Suprapubic skin (tissue), 4 donors: ENCODE data around the gene FSIP1. TPM values are rescaled to one million over a fixed set of nuclear protein-coding genes. Genes with fewer than 3 reads are reported as not detected.

Source experiments
- DNase-seq, 2 donors: peaks; one replicate each; pipeline ENCODE4 v3.0.0-alpha.2; 2019; ENCODE audit warnings: low spot score in 2 of 2
- H3K27ac ChIP-seq: fragments of 200-600 bp; sonication (generic); one replicate; pipeline ENCODE4 v1.5.1; 2019
- H3K27me3 ChIP-seq: fragments of 200-600 bp; sonication (generic); one replicate; pipeline ENCODE4 v1.5.1; 2019
- H3K36me3 ChIP-seq: fragments of 200-600 bp; sonication (generic); one replicate; pipeline ENCODE4 v1.5.1; 2019
- H3K4me1 ChIP-seq: fragments of 200-600 bp; sonication (generic); one replicate; pipeline ENCODE4 v1.5.1; 2019
- H3K4me3 ChIP-seq: fragments of 200-600 bp; sonication (generic); one replicate; pipeline ENCODE4 v1.5.1; 2019; ENCODE audit warnings: mild to moderate bottlenecking
- H3K9me3 ChIP-seq: fragments of 200-600 bp; sonication (generic); one replicate; pipeline ENCODE4 v1.5.1; 2019
- CTCF ChIP-seq, 2 donors: fragments of 200-600 bp in 1 of 2; fragments of 450-650 bp in 1 of 2; sonication (generic) in 1 of 2; IDR thresholded peaks; one replicate each; pipeline ENCODE4 v1.5.1; 2016 to 2019; ENCODE audit warnings: antibody characterized with exemption in 2 of 2, mild to moderate bottlenecking in 1 of 2, moderate library complexity in 1 of 2
- EP300 ChIP-seq: sonication (generic); formaldehyde crosslinking; IDR thresholded peaks from one replicate; pipeline ENCODE4 v1.6.1; 2017; ENCODE audit warnings: antibody characterized with exemption
- POLR2A ChIP-seq, 2 donors: fragments of 450-650 bp; IDR thresholded peaks; one replicate each; pipeline ENCODE4 v1.6.1; 2017; ENCODE audit warnings: antibody characterized with exemption in 2 of 2, mild to moderate bottlenecking in 2 of 2, moderate library complexity in 2 of 2
- POLR2AphosphoS5 ChIP-seq, 3 donors: sonication (generic); formaldehyde crosslinking; IDR thresholded peaks; one replicate each; pipeline ENCODE4 v1.6.1; 2017; ENCODE audit warnings: antibody characterized with exemption in 3 of 3
- WGBS: methylation state at CpG from one replicate; pipeline ENCODE4 v1.1.5; 2018; 5-methylcytosine and 5-hydroxymethylcytosine counted together
- total RNA-seq, 4 donors: library from RNA; depleted of rRNA; stranded (reverse); fragments of >200 nt; gene quantifications; one replicate each; pipeline ENCODE4 v1.1.0, GENCODE V29; 2016

The FSIP1 gene
- total RNA-seq = under 1 TPM in 2 of 4 donors, not detected in 2; 0.21 to 0.24 TPM

GRCh38 chr15:39782441-39783138 is at the start of gene FSIP1:
Gene FSIP1 (minus strand): TSS chr15:39782841. CDS start chr15:39776524, 6,317 bp downstream.
- Histone ChIP-seq H3K4me1 (peaks cover 30% of the 10 kb centered on the region), H3K4me3 (peak within 1 kb of the TSS; percentile 72), H3K27me3 (no peaks in the 10 kb centered on the region), H3K9me3 (no peaks in the 10 kb centered on the region), H3K27ac (peak within 1 kb of the TSS; percentile 63), H3K36me3 (no peaks in the 10 kb centered on the region)
- peak in 2 of 3 donors; percentile 6 to 86 for TF ChIP-seq POLR2AphosphoS5 (IDR thresholded peaks at IDR 0.05)
- TF ChIP-seq POLR2A (IDR thresholded peaks at IDR 0.05) = peak in 1 of 2 donors; percentile 45
- no peak for TF ChIP-seq CTCF (IDR thresholded peaks at IDR 0.05)
- TF ChIP-seq EP300 = no peak
- WGBS = 3% methylated on average over 16 of the region's 64 CpGs
- DNase-seq = peak; percentile 97 to 98

GRCh38 chr15:39830166-39830565 is 47.5 kb upstream of the FSIP1 start:
- Histone ChIP-seq H3K27me3 (no peaks in the 10 kb centered on the region), H3K27ac (no peak overlapping the region), H3K4me1 (peaks cover 3% of the 10 kb centered on the region), H3K36me3 (no peaks in the 10 kb centered on the region), H3K4me3 (no peak overlapping the region), H3K9me3 (no peaks in the 10 kb centered on the region)
- WGBS = 36% methylated on average over 1 of the region's 1 CpG
- no peak for DNase-seq
- no peak for TF ChIP-seq POLR2AphosphoS5 (IDR thresholded peaks at IDR 0.05)
- no peak for TF ChIP-seq EP300
- no peak for TF ChIP-seq POLR2A (IDR thresholded peaks at IDR 0.05)
- no peak for TF ChIP-seq CTCF (IDR thresholded peaks at IDR 0.05)

GRCh38 chr15:39828374-39828931 is 45.8 kb upstream of the FSIP1 start:
- DNase-seq = no peak
- Histone ChIP-seq H3K36me3 (no peaks in the 10 kb centered on the region), H3K27me3 (no peaks in the 10 kb centered on the region), H3K4me1 (peaks cover 3% of the 10 kb centered on the region), H3K9me3 (no peaks in the 10 kb centered on the region), H3K4me3 (no peak overlapping the region), H3K27ac (no peak overlapping the region)
- TF ChIP-seq POLR2A (IDR thresholded peaks at IDR 0.05) = no peak
- peak; percentile 72 for TF ChIP-seq EP300
- WGBS = 64% methylated on average over 6 of the region's 6 CpGs

GRCh38 chr15:39826975-39827374 is 44.3 kb upstream of the FSIP1 start:
- no peak overlapping the region for H3K4me3 ChIP-seq
- H3K9me3 ChIP-seq = no peaks in the 10 kb centered on the region
- no peaks in the 10 kb centered on the region for H3K27me3 ChIP-seq
- H3K4me1 ChIP-seq = peaks cover 3% of the 10 kb centered on the region
- H3K36me3 ChIP-seq = no peaks in the 10 kb centered on the region
- WGBS = 95% methylated on average over 2 of the region's 2 CpGs
- DNase-seq = no peak
- no peak overlapping the region for H3K27ac ChIP-seq
- TF ChIP-seq POLR2A (IDR thresholded peaks at IDR 0.05) (no peak), EP300 (no peak), CTCF (IDR thresholded peaks at IDR 0.05) (no peak), POLR2AphosphoS5 (IDR thresholded peaks at IDR 0.05) (no peak)

- no peaks in the 10 kb centered on the region for H3K27me3 ChIP-seq
- no peak overlapping the region for H3K27ac ChIP-seq
- no peak overlapping the region for H3K4me3 ChIP-seq
- WGBS = 77% methylated on average over 2 of the region's 2 CpGs
- no peaks in the 10 kb centered on the region for H3K9me3 ChIP-seq
- no peaks in the 10 kb centered on the region for H3K4me1 ChIP-seq
- TF ChIP-seq CTCF (IDR thresholded peaks at IDR 0.05) (no peak), POLR2AphosphoS5 (IDR thresholded peaks at IDR 0.05) (no peak), EP300 (no peak), POLR2A (IDR thresholded peaks at IDR 0.05) (no peak)
- no peaks in the 10 kb centered on the region for H3K36me3 ChIP-seq
- no peak for DNase-seq
Measured at GRCh38 chr15:39823634-39824033, 41.0 kb upstream of the FSIP1 start.
